Lung (tissue), 12 donors: ENCODE measurements around the gene KIF1A. TPM values are rescaled to one million over a fixed set of nuclear protein-coding genes. Genes with fewer than 3 reads are reported as not detected.

ENCODE experiments used
- ATAC-seq: fragments of 200-7000 bp; cut with Tn5 transposase; one replicate; pipeline ENCODE4 v1.9.1; 2020; ENCODE audit warnings: moderate number of reproducible peaks; ENCODE audit not compliant: insufficient read depth, low FRiP score
- DNase-seq, 3 donors: peaks; one replicate each; pipeline ENCODE4 v3.0.0-alpha.2; 2013 to 2017
- H3K27ac ChIP-seq, 2 donors: one replicate each; pipeline ENCODE4 v1.5.1; 2013; ENCODE audit warnings: mild to moderate bottlenecking in 2 of 2, moderate library complexity in 2 of 2, control low read depth in 1 of 2, inconsistent platforms in 1 of 2, low read depth in 1 of 2, low read length in 1 of 2
- H3K27me3 ChIP-seq, 3 donors: one replicate each; pipeline ENCODE4 v1.5.1; 2013; ENCODE audit warnings: low read length in 2 of 3; ENCODE audit not compliant: control insufficient read depth in 3 of 3, insufficient read depth in 3 of 3
- H3K36me3 ChIP-seq, 4 donors: one replicate each; pipeline ENCODE4 v1.5.1; 2013; ENCODE audit warnings: low read length in 4 of 4, mild to moderate bottlenecking in 1 of 4, moderate library complexity in 1 of 4; ENCODE audit not compliant: control insufficient read depth in 4 of 4, insufficient read depth in 4 of 4
- H3K4me1 ChIP-seq, 5 donors: one replicate each; pipeline ENCODE4 v1.5.1; 2013; ENCODE audit warnings: low read length in 5 of 5, mild to moderate bottlenecking in 2 of 5, moderate library complexity in 1 of 5; ENCODE audit not compliant: control insufficient read depth in 5 of 5, insufficient read depth in 5 of 5
- H3K4me3 ChIP-seq: one replicate; pipeline ENCODE4 v1.5.1; 2013; ENCODE audit warnings: mild to moderate bottlenecking, control low read depth, moderate library complexity
- H3K9ac ChIP-seq, 2 donors: one replicate each; pipeline ENCODE4 v1.5.1; 2013; ENCODE audit warnings: low read length in 2 of 2, control low read depth in 1 of 2; ENCODE audit not compliant: insufficient read depth in 1 of 2
- H3K9me3 ChIP-seq, 4 donors: one replicate each; pipeline ENCODE4 v1.5.1; 2013; ENCODE audit warnings: low read length in 3 of 4, mild to moderate bottlenecking in 1 of 4, moderate library complexity in 1 of 4; ENCODE audit not compliant: control insufficient read depth in 4 of 4, insufficient read depth in 3 of 4
- CTCF ChIP-seq: IDR thresholded peaks from 2 replicates; pipeline ENCODE4 v1.5.1; 2012; ENCODE audit warnings: mild to moderate bottlenecking; ENCODE audit errors: control extremely low read depth, extremely low read depth
- WGBS, 2 donors: extraction: QIAGEN DNeasy Blood & Tissue Kit; methylation state at CpG; one replicate each; pipeline ENCODE4 v1.1.7; 2013; 5-methylcytosine and 5-hydroxymethylcytosine counted together
- polyA plus RNA-seq, 2 donors: library from polyadenylated mRNA; stranded (reverse); fragments of 200-250 nt; gene quantifications; one replicate each; pipeline ENCODE4 v1.2.1, GENCODE V29; 2013
- total RNA-seq, 2 donors: library from RNA; depleted of rRNA in 1 of 2; stranded (reverse); fragments of >200 nt in 1 of 2; gene quantifications; one replicate each; pipeline ENCODE4 v1.2.1, GENCODE V29; 2014 to 2021
- donor health status: control.
- donor health status: control.
- donor health status: Bipolar disorder and iron deficiency.
- donor health status: healthy.
- donor health status: DM: yes; HTN: yes; CAD: no.

The KIF1A gene
- total and polyA plus RNA-seq, 4 donors: 0.14 to 2.3 (median 0.46) TPM

DNA sequence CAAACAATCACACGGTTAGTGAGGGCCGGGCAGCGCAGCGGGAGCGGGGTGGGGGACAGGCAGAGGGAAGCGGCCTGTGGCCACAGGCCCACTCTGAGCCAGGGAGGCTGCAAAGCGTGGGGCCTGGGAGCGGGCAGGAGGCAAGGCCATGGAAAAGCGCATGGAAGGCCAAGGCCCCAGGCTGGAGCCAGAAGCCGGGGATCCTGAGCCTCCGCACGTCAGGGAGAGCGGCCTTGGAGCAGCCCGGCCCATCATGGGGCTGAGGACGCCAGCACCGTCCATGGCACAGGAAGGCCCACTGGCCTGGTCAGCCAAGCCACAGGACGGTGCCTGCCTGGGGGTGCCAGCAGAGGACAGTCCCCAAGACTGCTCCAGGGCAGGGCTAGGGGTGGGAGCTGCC is 85.3 kb downstream of the KIF1A start:
- TF ChIP-seq CTCF: no peak
- ATAC-seq (no peak), DNase-seq (no peak)
- no peaks in the 10 kb centered on the region for H3K27me3 ChIP-seq
- no peak overlapping the region for H3K27ac ChIP-seq
- no peaks in the 10 kb centered on the region for H3K9me3 ChIP-seq
- H3K9ac ChIP-seq: no peak overlapping the region
- peaks cover 0 to 10% (median 0%) of the 10 kb centered on the region in 5 donors for H3K4me1 ChIP-seq
- no peak overlapping the region for H3K4me3 ChIP-seq
- 90 to 95% methylated on average over 17 of the region's 17 CpGs for WGBS, 2 donors
- no peaks in the 10 kb centered on the region for H3K36me3 ChIP-seq

- 77% methylated on average over 23 to 24 of the region's 24 CpGs for WGBS, 2 donors
- no peak for TF ChIP-seq CTCF
- Histone ChIP-seq H3K9me3 (no peaks in the 10 kb centered on the region), H3K9ac (no peak overlapping the region), H3K27ac (no peak overlapping the region), H3K36me3 (no peaks in the 10 kb centered on the region), H3K4me3 (no peak overlapping the region), H3K4me1 (peaks cover 0 to 10% (median 0%) of the 10 kb centered on the region in 5 donors), H3K27me3 (no peaks in the 10 kb centered on the region)
- DNase-seq: no peak
- ATAC-seq: no peak
Observed at GRCh38 chr2:240733803-240734495, 86.1 kb downstream of the KIF1A start.

- Histone ChIP-seq H3K9me3 (no peaks in the 10 kb centered on the region), H3K4me1 (peaks cover 0 to 10% (median 0%) of the 10 kb centered on the region in 5 donors), H3K36me3 (no peaks in the 10 kb centered on the region), H3K9ac (no peak overlapping the region), H3K27ac (no peak overlapping the region), H3K4me3 (no peak overlapping the region), H3K27me3 (no peaks in the 10 kb centered on the region)
- no peak for ATAC-seq
- DNase-seq: no peak
- no peak for TF ChIP-seq CTCF
- WGBS, 2 donors: 78 to 86% methylated on average over 9 to 10 of the region's 10 CpGs
Observed at GRCh38 chr2:240732911-240733622, 87.0 kb downstream of the KIF1A start.
